CD4-positive, CD25-positive, alpha-beta regulatory T cell (primary cell): Measurements from ENCODE around the gene ADAMTSL3. TPM values are rescaled to one million over a fixed set of nuclear protein-coding genes. Genes with fewer than 3 reads are reported as not detected.

Source experiments
- ATAC-seq, 2 donors: fragments of 150-1000 bp; cut with Tn5 transposase; one replicate each; pipeline ENCODE4 v1.10.0; 2021; ENCODE audit warnings: low read depth in 2 of 2, moderate number of reproducible peaks in 2 of 2, moderate library complexity in 1 of 2
- DNase-seq, 3 donors: peaks; one replicate each; pipeline versions ENCODE4 v3.0.0 to v3.0.0-alpha.2; 2012 to 2022; ENCODE audit warnings: mixed read lengths in 1 of 3
- H3K27ac ChIP-seq: one replicate; pipeline ENCODE4 v1.7.0; 2013; ENCODE audit warnings: mild to moderate bottlenecking, low read length; ENCODE audit not compliant: insufficient read depth, poor library complexity, severe bottlenecking
- H3K27me3 ChIP-seq: one replicate; pipeline ENCODE4 v1.7.0; 2013; ENCODE audit warnings: low read length; ENCODE audit not compliant: control insufficient read depth, insufficient read depth
- H3K36me3 ChIP-seq: one replicate; pipeline ENCODE4 v1.7.0; 2013; ENCODE audit warnings: mild to moderate bottlenecking, low read length, moderate library complexity; ENCODE audit not compliant: control insufficient read depth, insufficient read depth
- H3K4me1 ChIP-seq: 2 replicates; pipeline ENCODE4 v1.7.0; 2013; ENCODE audit warnings: mild to moderate bottlenecking, low read length; ENCODE audit not compliant: insufficient read depth, control insufficient read depth, poor library complexity, severe bottlenecking
- H3K4me3 ChIP-seq: one replicate; pipeline ENCODE4 v1.7.0; 2013; ENCODE audit warnings: low read depth, mild to moderate bottlenecking, low read length, moderate library complexity
- H3K9me3 ChIP-seq, 2 experiments: 1 replicate in 1 of 2; 2 replicates in 1 of 2; pipeline ENCODE4 v1.7.0; 2013; ENCODE audit warnings: low read length in 2 of 2, mild to moderate bottlenecking in 1 of 2, moderate library complexity in 1 of 2; ENCODE audit not compliant: control insufficient read depth in 2 of 2
- H3K27ac Mint-ChIP-seq, 3 donors: one replicate each; pipeline ENCODE4 v1.8.0; 2020 to 2022; ENCODE audit warnings: mild to moderate bottlenecking in 3 of 3, mixed read lengths in 3 of 3, moderate library complexity in 2 of 3
- H3K27me3 Mint-ChIP-seq: one replicate; pipeline ENCODE4 v1.8.0; 2022; ENCODE audit warnings: mild to moderate bottlenecking, mixed read lengths
- H3K36me3 Mint-ChIP-seq: one replicate; pipeline ENCODE4 v1.8.0; 2020; ENCODE audit warnings: mixed read lengths
- H3K4me1 Mint-ChIP-seq, 4 donors: one replicate each; pipeline ENCODE4 v1.8.0; 2020 to 2022; ENCODE audit warnings: mixed read lengths in 4 of 4, mild to moderate bottlenecking in 1 of 4
- H3K4me3 Mint-ChIP-seq, 4 donors: one replicate each; pipeline ENCODE4 v1.8.0; 2020 to 2022; ENCODE audit warnings: mild to moderate bottlenecking in 4 of 4, mixed read lengths in 4 of 4, moderate library complexity in 3 of 4
- H3K9me3 Mint-ChIP-seq, 7 donors: one replicate each; pipeline ENCODE4 v1.8.0; 2020 to 2022; ENCODE audit warnings: mixed read lengths in 7 of 7, mild to moderate bottlenecking in 3 of 7, moderate library complexity in 2 of 7
- polyA plus RNA-seq, 4 donors: library from polyadenylated mRNA; unstranded; fragments of 300-500 nt; fragmentation: Illumina TruSeq; gene quantifications; one replicate each; pipeline ENCODE4 v1.2.3, GENCODE V29; 2021
- total RNA-seq: library from RNA; stranded (reverse); gene quantifications from one replicate; pipeline ENCODE4 v1.2.3, GENCODE V29; 2022

Gene ADAMTSL3, protein sequence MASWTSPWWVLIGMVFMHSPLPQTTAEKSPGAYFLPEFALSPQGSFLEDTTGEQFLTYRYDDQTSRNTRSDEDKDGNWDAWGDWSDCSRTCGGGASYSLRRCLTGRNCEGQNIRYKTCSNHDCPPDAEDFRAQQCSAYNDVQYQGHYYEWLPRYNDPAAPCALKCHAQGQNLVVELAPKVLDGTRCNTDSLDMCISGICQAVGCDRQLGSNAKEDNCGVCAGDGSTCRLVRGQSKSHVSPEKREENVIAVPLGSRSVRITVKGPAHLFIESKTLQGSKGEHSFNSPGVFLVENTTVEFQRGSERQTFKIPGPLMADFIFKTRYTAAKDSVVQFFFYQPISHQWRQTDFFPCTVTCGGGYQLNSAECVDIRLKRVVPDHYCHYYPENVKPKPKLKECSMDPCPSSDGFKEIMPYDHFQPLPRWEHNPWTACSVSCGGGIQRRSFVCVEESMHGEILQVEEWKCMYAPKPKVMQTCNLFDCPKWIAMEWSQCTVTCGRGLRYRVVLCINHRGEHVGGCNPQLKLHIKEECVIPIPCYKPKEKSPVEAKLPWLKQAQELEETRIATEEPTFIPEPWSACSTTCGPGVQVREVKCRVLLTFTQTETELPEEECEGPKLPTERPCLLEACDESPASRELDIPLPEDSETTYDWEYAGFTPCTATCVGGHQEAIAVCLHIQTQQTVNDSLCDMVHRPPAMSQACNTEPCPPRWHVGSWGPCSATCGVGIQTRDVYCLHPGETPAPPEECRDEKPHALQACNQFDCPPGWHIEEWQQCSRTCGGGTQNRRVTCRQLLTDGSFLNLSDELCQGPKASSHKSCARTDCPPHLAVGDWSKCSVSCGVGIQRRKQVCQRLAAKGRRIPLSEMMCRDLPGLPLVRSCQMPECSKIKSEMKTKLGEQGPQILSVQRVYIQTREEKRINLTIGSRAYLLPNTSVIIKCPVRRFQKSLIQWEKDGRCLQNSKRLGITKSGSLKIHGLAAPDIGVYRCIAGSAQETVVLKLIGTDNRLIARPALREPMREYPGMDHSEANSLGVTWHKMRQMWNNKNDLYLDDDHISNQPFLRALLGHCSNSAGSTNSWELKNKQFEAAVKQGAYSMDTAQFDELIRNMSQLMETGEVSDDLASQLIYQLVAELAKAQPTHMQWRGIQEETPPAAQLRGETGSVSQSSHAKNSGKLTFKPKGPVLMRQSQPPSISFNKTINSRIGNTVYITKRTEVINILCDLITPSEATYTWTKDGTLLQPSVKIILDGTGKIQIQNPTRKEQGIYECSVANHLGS (N-terminal part only)
- total RNA-seq (not detected), polyA plus RNA-seq (not detected)

DNA sequence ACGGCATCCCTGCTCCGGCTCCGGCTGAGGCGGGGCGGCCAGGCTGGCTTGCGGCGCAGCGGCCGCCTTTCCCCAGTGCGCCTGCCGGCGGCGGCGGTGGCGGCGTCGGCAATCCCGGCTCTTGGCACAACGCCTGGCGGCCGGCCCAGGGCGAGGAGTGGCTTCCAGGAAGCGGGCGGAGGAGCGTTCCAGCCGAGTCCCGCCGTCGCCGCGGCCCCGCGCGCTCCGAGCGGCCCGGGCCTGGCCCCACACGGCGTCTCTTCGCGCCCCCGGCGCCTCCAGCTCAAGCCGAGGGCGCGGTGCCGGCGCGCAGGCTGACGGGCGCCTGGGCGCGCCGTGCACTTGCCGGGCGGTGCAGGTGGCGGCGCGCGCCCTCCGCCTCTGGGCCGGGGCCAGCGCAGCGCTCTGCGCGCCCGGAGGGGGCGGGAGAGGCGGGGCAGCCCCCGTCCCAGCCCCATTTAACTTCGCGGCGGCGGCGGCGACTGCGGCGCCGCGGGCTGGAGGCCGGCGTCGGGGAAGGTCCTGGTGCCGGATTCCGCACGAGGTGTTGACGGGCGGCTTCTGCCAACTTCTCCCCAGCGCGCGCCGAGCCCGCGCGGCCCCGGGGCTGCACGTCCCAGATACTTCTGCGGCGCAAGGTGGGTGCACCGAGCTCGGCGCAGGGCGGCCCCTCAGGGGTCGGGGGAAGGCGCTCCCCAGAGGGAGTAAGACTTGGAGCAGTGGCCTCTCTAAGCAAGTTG is at the start of gene ADAMTSL3:
Gene ADAMTSL3 (plus strand): TSS at position 485 of the 740 bp plus-strand sequence. CDS start 1,639 bp downstream, outside the sequence.
- H3K36me3 Mint-ChIP-seq: no peaks in the 10 kb centered on the region
- Histone ChIP-seq H3K4me3 (no peak within 1 kb of the TSS), H3K4me1 (no peaks in the 10 kb centered on the region), H3K36me3 (no peaks in the 10 kb centered on the region), H3K9me3 (no peaks in the 10 kb centered on the region), H3K27ac (no peak within 1 kb of the TSS), H3K27me3 (peaks cover 4% of the 10 kb centered on the region)
- no peak within 1 kb of the TSS for H3K4me3 Mint-ChIP-seq
- H3K9me3 Mint-ChIP-seq: peaks cover 0 to 4% (median 0%) of the 10 kb centered on the region in 7 donors
- ATAC-seq (no peak), DNase-seq (no peak)
- H3K27me3 Mint-ChIP-seq: peaks cover 22% of the 10 kb centered on the region
- no peaks in the 10 kb centered on the region for H3K4me1 Mint-ChIP-seq
- H3K27ac Mint-ChIP-seq: no peak within 1 kb of the TSS

DNA sequence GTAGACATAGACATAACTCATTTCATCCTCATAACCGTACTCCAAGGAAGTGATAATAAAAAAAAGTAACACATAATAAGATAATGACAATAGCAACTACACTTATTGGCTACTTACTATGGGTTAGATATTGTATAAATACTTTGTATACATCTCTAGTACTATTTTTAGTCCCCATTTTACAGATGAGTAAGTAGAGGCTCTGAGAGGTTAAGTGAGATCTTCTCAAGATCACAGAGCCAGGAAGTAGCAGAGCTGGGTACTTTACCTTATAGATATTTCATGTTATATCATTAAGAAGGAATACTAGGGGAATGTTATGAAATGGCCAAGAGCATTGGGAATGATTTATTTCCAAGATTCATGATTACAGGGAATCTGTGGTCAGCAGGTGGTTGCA is 49.4 kb upstream of the ADAMTSL3 start:
- Histone ChIP-seq H3K36me3 (no peaks in the 10 kb centered on the region), H3K4me1 (no peaks in the 10 kb centered on the region), H3K9me3 (no peaks in the 10 kb centered on the region), H3K27me3 (no peaks in the 10 kb centered on the region), H3K27ac (no peak overlapping the region), H3K4me3 (no peak overlapping the region)
- DNase-seq: no peak
- no peak overlapping the region for H3K4me3 Mint-ChIP-seq
- no peak overlapping the region for H3K27ac Mint-ChIP-seq
- H3K4me1 Mint-ChIP-seq: no peaks in the 10 kb centered on the region
- H3K27me3 Mint-ChIP-seq: peaks cover 6% of the 10 kb centered on the region
- ATAC-seq: no peak
- no peaks in the 10 kb centered on the region for H3K36me3 Mint-ChIP-seq
- H3K9me3 Mint-ChIP-seq: peaks cover 0 to 9% (median 3%) of the 10 kb centered on the region in 7 donors

DNA sequence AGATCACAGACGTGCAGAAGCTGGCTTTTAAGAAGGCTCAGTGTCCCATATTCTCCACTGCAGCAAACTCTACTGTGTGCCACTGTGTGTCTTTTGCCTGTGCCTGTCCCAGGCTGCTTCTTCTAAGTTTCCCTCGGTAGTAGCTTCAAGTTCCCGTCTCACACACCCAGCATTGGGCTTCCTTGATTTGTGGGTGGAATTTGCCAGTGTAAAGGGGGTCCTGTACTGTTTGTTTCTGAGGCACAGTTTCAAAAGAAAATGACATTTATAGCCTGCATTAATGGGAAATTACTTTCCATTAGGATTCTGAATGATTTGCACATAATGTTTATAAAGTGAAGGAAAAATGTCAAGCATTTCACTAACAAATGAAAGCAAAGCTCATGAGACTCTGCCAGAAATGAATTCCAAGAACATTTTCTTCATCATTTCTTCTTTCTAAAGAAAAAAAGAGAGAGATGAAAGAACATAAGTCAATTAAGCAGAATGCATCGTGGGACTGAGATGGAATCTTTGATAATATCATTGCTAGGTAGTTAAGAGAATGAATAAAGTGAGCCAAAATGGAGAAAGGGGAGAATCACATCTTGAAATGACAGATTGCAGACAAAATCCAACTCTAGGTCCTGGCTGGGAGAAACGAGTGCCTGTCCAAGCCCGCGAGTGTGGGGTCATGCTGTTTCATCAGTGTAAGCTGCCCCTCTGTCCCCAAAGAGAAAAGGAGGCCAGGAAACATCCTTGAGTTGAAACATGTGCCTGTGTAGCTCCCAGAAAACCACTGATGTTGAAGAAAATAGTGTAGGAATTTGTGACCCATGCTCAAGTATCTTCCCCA is 48.6 kb upstream of the ADAMTSL3 start:
- no peaks in the 10 kb centered on the region for H3K4me1 Mint-ChIP-seq
- no peaks in the 10 kb centered on the region for H3K9me3 ChIP-seq
- no peak overlapping the region for H3K4me3 Mint-ChIP-seq
- ATAC-seq (no peak), DNase-seq (no peak)
- H3K4me3 ChIP-seq: no peak overlapping the region
- H3K4me1 ChIP-seq: no peaks in the 10 kb centered on the region
- H3K27ac ChIP-seq: no peak overlapping the region
- H3K27ac Mint-ChIP-seq: no peak overlapping the region
- H3K36me3 ChIP-seq: no peaks in the 10 kb centered on the region
- no peaks in the 10 kb centered on the region for H3K27me3 ChIP-seq
- no peaks in the 10 kb centered on the region for H3K36me3 Mint-ChIP-seq
- H3K9me3 Mint-ChIP-seq: peaks cover 0 to 6% (median 2%) of the 10 kb centered on the region in 7 donors
- peaks cover 6% of the 10 kb centered on the region for H3K27me3 Mint-ChIP-seq

DNA sequence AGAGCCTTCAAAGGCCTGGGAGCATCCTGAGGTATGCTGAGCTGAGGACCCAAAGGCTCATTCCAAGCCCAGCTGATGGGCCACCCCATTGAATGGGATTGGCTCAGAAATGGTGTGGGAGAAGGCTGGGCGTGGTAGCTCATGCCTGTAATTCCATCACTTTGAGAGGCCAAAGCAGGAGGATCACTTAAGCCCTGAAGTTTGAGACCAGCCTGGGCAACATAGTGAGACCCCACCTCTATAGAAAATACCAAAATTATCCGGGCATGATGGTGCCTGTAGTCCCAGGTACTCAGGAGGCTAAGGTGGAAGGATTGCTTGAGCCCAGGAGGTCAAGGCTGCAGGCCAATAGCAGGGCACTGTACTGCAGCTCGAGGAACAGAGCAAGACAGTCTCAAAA is 43.8 kb upstream of the ADAMTSL3 start:
- H3K4me3 Mint-ChIP-seq: no peak overlapping the region
- ATAC-seq: no peak
- no peak for DNase-seq

DNA sequence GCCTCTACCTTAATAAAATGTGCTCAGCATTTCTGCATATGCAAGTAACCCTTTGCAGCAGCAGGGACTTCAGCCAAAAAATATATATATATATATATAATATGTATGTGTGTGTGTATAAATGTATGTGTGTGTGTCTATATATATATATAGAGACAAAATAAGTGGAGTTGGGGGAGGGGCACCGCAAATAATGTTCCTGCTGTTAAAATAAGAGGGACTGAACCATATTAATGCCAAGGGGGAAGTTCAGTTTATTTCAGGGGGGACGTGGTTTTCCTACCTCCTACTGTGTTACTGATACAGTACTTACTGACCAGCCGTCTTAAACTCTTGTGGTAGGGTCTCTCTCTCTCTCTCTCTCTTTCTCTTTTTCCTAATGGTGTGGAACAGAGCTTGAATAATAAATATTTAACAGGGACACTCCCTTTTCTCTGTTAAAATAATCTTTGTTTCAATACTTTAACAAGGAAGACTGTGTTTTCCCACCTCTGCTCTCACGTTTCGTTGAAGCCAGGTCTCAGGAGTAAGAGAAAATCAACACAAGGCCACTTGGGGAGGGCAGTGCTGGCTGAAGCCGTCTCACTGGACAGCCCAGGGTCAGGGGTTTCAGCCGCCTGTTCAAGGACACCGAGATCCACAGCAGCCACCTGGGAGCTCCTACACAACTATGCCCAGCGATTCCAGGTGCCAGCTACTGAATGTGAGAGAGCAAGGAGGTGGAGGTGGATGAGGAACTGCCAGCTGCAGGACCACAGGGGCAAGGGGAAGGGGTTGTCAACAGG is 42.8 kb upstream of the ADAMTSL3 start:
- H3K9me3 ChIP-seq: no peaks in the 10 kb centered on the region
- peaks cover 6% of the 10 kb centered on the region for H3K27me3 Mint-ChIP-seq
- H3K4me1 ChIP-seq: no peaks in the 10 kb centered on the region
- H3K36me3 Mint-ChIP-seq: no peaks in the 10 kb centered on the region
- DNase-seq (no peak), ATAC-seq (no peak)
- peaks cover 0 to 3% (median 0%) of the 10 kb centered on the region in 7 donors for H3K9me3 Mint-ChIP-seq
- no peak overlapping the region for H3K27ac Mint-ChIP-seq
- H3K4me3 ChIP-seq: no peak overlapping the region
- no peaks in the 10 kb centered on the region for H3K27me3 ChIP-seq
- H3K4me1 Mint-ChIP-seq: no peaks in the 10 kb centered on the region
- H3K36me3 ChIP-seq: no peaks in the 10 kb centered on the region
- H3K27ac ChIP-seq: no peak overlapping the region
- H3K4me3 Mint-ChIP-seq: no peak overlapping the region

More for the DNA sequence above, 43.8 kb upstream of the ADAMTSL3 start:
- H3K9me3 Mint-ChIP-seq: peaks cover 0 to 3% (median 0%) of the 10 kb centered on the region in 7 donors
- peaks cover 6% of the 10 kb centered on the region for H3K27me3 Mint-ChIP-seq
- no peaks in the 10 kb centered on the region for H3K27me3 ChIP-seq
- no peak overlapping the region for H3K27ac Mint-ChIP-seq
- no peaks in the 10 kb centered on the region for H3K4me1 Mint-ChIP-seq
- no peaks in the 10 kb centered on the region for H3K4me1 ChIP-seq
- H3K27ac ChIP-seq: no peak overlapping the region
- no peaks in the 10 kb centered on the region for H3K36me3 Mint-ChIP-seq
- H3K4me3 ChIP-seq: no peak overlapping the region
- H3K9me3 ChIP-seq: no peaks in the 10 kb centered on the region
- no peaks in the 10 kb centered on the region for H3K36me3 ChIP-seq

DNA sequence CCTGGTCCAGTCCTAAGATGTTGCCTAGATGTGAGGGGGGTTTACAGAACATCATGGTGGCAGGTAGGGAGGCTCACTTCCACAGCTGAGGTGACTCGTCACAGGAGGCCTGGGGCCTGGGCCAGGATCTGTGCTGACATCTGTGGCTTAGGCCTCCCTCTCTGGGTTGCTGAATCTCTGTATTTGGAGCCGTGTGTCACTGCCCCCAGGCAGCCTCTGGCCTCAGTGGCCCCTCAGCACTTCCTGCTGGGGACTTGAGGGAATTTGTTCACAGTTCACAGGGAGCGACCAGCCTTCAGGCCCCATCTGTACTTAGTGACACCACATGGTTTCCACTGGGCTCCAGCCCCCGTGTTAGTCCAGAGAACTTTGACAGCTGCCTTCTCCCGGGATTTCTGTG is 41.7 kb upstream of the ADAMTSL3 start:
- no peaks in the 10 kb centered on the region for H3K9me3 ChIP-seq
- Mint-ChIP-seq H3K27me3 (peaks cover 12% of the 10 kb centered on the region), H3K4me3 (no peak overlapping the region), H3K9me3 (peaks cover 0 to 3% (median 0%) of the 10 kb centered on the region in 7 donors), H3K27ac (no peak overlapping the region), H3K4me1 (no peaks in the 10 kb centered on the region), H3K36me3 (no peaks in the 10 kb centered on the region)
- DNase-seq: no peak
- no peaks in the 10 kb centered on the region for H3K36me3 ChIP-seq
- no peaks in the 10 kb centered on the region for H3K4me1 ChIP-seq
- no peak overlapping the region for H3K27ac ChIP-seq
- H3K4me3 ChIP-seq: no peak overlapping the region
- ATAC-seq: no peak
- H3K27me3 ChIP-seq: no peaks in the 10 kb centered on the region
